ENCODE measurements around the gene CCDC66.
"Not testable (repeated sequence)": the region's sequence is repeated elsewhere in the genome, so short reads cannot be mapped to it uniquely, and the experiment has no call there.

CCDC66 gene

GRCh38 chr3:56556908-56557830 is at the start of gene CCDC66:
TSS of gene CCDC66 (plus strand) at chr3:56557175. CDS start at chr3:56557243, 68 bp downstream.
- peak; percentile 81 to 92 (median 86) for DNase-seq

GRCh38 chr3:56519641-56520040 is 37.3 kb upstream of the CCDC66 start:
- DNase-seq: no peak

- no peak for DNase-seq
Measured at GRCh38 chr3:56522374-56522773, 34.6 kb upstream of the CCDC66 start.

- DNase-seq: no peak
Measured at GRCh38 chr3:56525291-56525690, 31.7 kb upstream of the CCDC66 start.

- DNase-seq: peak in 2 of 3 experiments; percentile 18 to 45
Measured at GRCh38 chr3:56536735-56537134, 20.2 kb upstream of the CCDC66 start.

GRCh38 chr3:56547486-56547885 is 9.5 kb upstream of the CCDC66 start:
- DNase-seq: peak in 1 of 3 experiments; percentile 56

GRCh38 chr3:56557831-56558170 is 826 bp downstream of the CCDC66 start:
- peak in 1 of 3 experiments; percentile 18 for DNase-seq

GRCh38 chr3:56573501-56573900 is 16.5 kb downstream of the CCDC66 start:
- no peak for DNase-seq

- not testable (repeated sequence) for DNase-seq
Measured at GRCh38 chr3:56581941-56582340, 25.0 kb downstream of the CCDC66 start.

GRCh38 chr3:56584275-56584674 is 27.3 kb downstream of the CCDC66 start:
- DNase-seq: not testable (repeated sequence)

- no peak for DNase-seq
Measured at GRCh38 chr3:56590814-56591213, 33.8 kb downstream of the CCDC66 start.

GRCh38 chr3:56591262-56591661 is 34.3 kb downstream of the CCDC66 start:
- no peak for DNase-seq

GRCh38 chr3:56593455-56594158 is 36.6 kb downstream of the CCDC66 start:
- DNase-seq: peak in 1 of 3 experiments; percentile 28

GRCh38 chr3:56595975-56596840 is 39.2 kb downstream of the CCDC66 start:
- no peak for DNase-seq

GRCh38 chr3:56608479-56608878 is 51.5 kb downstream of the CCDC66 start:
- not testable (repeated sequence) for DNase-seq

GRCh38 chr3:56610669-56611335 is 53.8 kb downstream of the CCDC66 start:
- no peak for DNase-seq

GRCh38 chr3:56611364-56611763 is 54.4 kb downstream of the CCDC66 start:
- DNase-seq: no peak

- DNase-seq: no peak
Measured at GRCh38 chr3:56612146-56612545, 55.2 kb downstream of the CCDC66 start.

- no peak for DNase-seq
Measured at GRCh38 chr3:56613016-56613415, 56.0 kb downstream of the CCDC66 start.

- DNase-seq: no peak
Measured at GRCh38 chr3:56616478-56617006, 59.6 kb downstream of the CCDC66 start.

- DNase-seq: no peak
Measured at GRCh38 chr3:56620371-56620770, 63.4 kb downstream of the CCDC66 start.

GRCh38 chr3:56621681-56622080 is 64.7 kb downstream of the CCDC66 start:
- peak in 1 of 3 experiments; percentile 25 for DNase-seq

All from NCI-H1417 (cell line).